ENCODE results near the gene DNAJC10. TPM values are rescaled to one million over a fixed set of nuclear protein-coding genes. Genes with fewer than 3 reads are reported as not detected.

Gene DNAJC10
- total and polyA plus RNA-seq, 9 of the 15 experiments (the other 6 are each of a cell fraction or from before 2014, with no cell fraction given) = 9.8 to 77.7 (median 57.3) TPM

GRCh38 chr2:182818925-182819324 lies 102.9 kb downstream of the DNAJC10 start (continued):
- TF ChIP-seq ZNF609 (CRISPR knock-in tag; IDR thresholded peaks at IDR 0.05; ENCODE audit: borderline replicate concordance) (no peak), MYBL2 (IDR thresholded peaks at IDR 0.05; ENCODE audit: low read depth) (no peak), MYBL2 (CRISPR knock-in tag; IDR thresholded peaks at IDR 0.05; ENCODE audit: borderline replicate concordance) (no peak), TCF3 (CRISPR knock-in tag; IDR thresholded peaks at IDR 0.05) (no peak), MTA3 (IDR thresholded peaks at IDR 0.05; ENCODE audit: borderline replicate concordance) (no peak), MCM3 (IDR thresholded peaks at IDR 0.05) (no peak), ZNF277 (CRISPR knock-in tag; IDR thresholded peaks at IDR 0.05; ENCODE audit: borderline replicate concordance) (no peak), TARDBP (IDR thresholded peaks at IDR 0.05) (no peak), ZBTB12 (CRISPR knock-in tag; IDR thresholded peaks at IDR 0.05) (no peak), MAFF (IDR thresholded peaks at IDR 0.05; ENCODE audit: low read length) (no peak), CBX2 (IDR thresholded peaks at IDR 0.05; ENCODE audit: insufficient read depth, low read length, poor library complexity, severe bottlenecking) (no peak), ZNF280B (CRISPR knock-in tag; IDR thresholded peaks at IDR 0.05) (no peak), CREB1 (IDR thresholded peaks at IDR 0.05) (no peak), CREB1 (CRISPR knock-in tag; IDR thresholded peaks at IDR 0.05) (no peak)
